Cardiac muscle cell (in vitro differentiated cells and primary cell): Measurements from ENCODE around the gene HSF5. TPM values are rescaled to one million over a fixed set of nuclear protein-coding genes. Genes with fewer than 3 reads are reported as not detected.

Source experiments
- DNase-seq, 2 donors: peaks; one replicate each; pipeline versions ENCODE4 v3.0.0 to v3.0.0-alpha.2; 2010 to 2017; ENCODE audit warnings: low read depth in 1 of 2, low spot score in 1 of 2
- H3K27ac ChIP-seq: fragments of 200-600 bp; sonication (generic); 2 replicates; pipeline ENCODE4 v1.5.1; 2016
- H3K27me3 ChIP-seq: fragments of 200-600 bp; sonication (generic); 2 replicates; pipeline ENCODE4 v1.6.0; 2016; ENCODE audit warnings: control low read depth
- H3K36me3 ChIP-seq: fragments of 200-600 bp; sonication (generic); 2 replicates; pipeline ENCODE4 v1.5.1; 2016; ENCODE audit warnings: control low read depth
- H3K4me1 ChIP-seq: fragments of 200-600 bp; sonication (generic); 2 replicates; pipeline ENCODE4 v1.8.1; 2017; ENCODE audit warnings: low read depth, mild to moderate bottlenecking, mixed run types
- H3K4me3 ChIP-seq: fragments of 200-600 bp; sonication (generic); 2 replicates; pipeline ENCODE4 v1.5.1; 2016; ENCODE audit warnings: mild to moderate bottlenecking
- H3K9me3 ChIP-seq: fragments of 200-600 bp; sonication (generic); 2 replicates; pipeline ENCODE4 v1.5.1; 2017; ENCODE audit warnings: low read depth, mild to moderate bottlenecking, control low read depth
- polyA plus RNA-seq: library from polyadenylated mRNA; unstranded; fragments of >200 nt; fragmentation: Nextera tagmentation; extraction: Ambion mirVana; gene quantifications from 2 replicates; pipeline ENCODE4 v1.2.1, GENCODE V29; 2016
- total RNA-seq: library from RNA; depleted of rRNA; stranded (reverse); fragments of >200 nt; gene quantifications from 2 replicates; pipeline ENCODE4 v1.2.3, GENCODE V29; 2016
- TF ChIP-seq, protein P1 (sequence below): IDR thresholded peaks from 2 replicates; pipeline ENCODE4 v1.5.1; 2012; ENCODE audit warnings: low read depth, mild to moderate bottlenecking, low read length

HSF5 gene
- total and polyA plus RNA-seq, 2 experiments from 2014 or later = 0.03 TPM; not detected in 1

DNA sequence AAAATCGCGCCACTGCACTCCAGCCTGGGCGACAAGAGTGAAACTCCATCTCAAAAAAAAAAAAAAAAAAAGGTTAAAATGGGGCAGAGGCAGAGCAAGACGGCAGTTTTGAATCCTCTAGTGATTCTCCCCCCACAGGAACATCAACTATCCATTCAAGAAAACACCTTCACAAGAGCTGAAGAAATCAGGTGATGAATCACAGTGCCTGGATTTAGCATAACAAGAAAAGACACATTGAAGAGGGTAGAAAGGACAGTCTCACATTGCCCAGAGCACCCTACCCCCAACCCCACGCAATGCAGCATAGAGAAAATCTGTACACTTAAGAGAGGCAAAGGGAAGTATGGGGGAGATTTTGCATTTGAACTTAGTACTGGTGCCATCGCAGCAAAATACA lies 42.1 kb downstream of the HSF5 start:
- H3K4me3 ChIP-seq = no peak overlapping the region
- no peak overlapping the region for H3K27ac ChIP-seq
- no peaks in the 10 kb centered on the region for H3K27me3 ChIP-seq
- H3K4me1 ChIP-seq = no peaks in the 10 kb centered on the region
- H3K36me3 ChIP-seq = no peaks in the 10 kb centered on the region
- H3K9me3 ChIP-seq = no peaks in the 10 kb centered on the region
- DNase-seq = no peak
- TF ChIP-seq, protein P1, sequence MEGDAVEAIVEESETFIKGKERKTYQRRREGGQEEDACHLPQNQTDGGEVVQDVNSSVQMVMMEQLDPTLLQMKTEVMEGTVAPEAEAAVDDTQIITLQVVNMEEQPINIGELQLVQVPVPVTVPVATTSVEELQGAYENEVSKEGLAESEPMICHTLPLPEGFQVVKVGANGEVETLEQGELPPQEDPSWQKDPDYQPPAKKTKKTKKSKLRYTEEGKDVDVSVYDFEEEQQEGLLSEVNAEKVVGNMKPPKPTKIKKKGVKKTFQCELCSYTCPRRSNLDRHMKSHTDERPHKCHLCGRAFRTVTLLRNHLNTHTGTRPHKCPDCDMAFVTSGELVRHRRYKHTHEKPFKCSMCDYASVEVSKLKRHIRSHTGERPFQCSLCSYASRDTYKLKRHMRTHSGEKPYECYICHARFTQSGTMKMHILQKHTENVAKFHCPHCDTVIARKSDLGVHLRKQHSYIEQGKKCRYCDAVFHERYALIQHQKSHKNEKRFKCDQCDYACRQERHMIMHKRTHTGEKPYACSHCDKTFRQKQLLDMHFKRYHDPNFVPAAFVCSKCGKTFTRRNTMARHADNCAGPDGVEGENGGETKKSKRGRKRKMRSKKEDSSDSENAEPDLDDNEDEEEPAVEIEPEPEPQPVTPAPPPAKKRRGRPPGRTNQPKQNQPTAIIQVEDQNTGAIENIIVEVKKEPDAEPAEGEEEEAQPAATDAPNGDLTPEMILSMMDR = no peak

GRCh38 chr17:58436805-58437239 lies 51.4 kb downstream of the HSF5 start:
- Histone ChIP-seq H3K27ac (no peak overlapping the region), H3K9me3 (no peaks in the 10 kb centered on the region), H3K4me1 (no peaks in the 10 kb centered on the region), H3K27me3 (peaks cover 5% of the 10 kb centered on the region), H3K4me3 (no peak overlapping the region), H3K36me3 (no peaks in the 10 kb centered on the region)
- TF ChIP-seq, protein P1 = no peak
- peak in 1 of 2 donors; percentile 47 for DNase-seq

- H3K27me3 ChIP-seq = peaks cover 11% of the 10 kb centered on the region
- no peaks in the 10 kb centered on the region for H3K36me3 ChIP-seq
- TF ChIP-seq, protein P1 = no peak
- DNase-seq = no peak
- H3K9me3 ChIP-seq = no peaks in the 10 kb centered on the region
- no peak overlapping the region for H3K27ac ChIP-seq
- no peaks in the 10 kb centered on the region for H3K4me1 ChIP-seq
- H3K4me3 ChIP-seq = no peak overlapping the region
These were observed 52.0 kb downstream of the HSF5 start for GRCh38 chr17:58436245-58436644.

DNA sequence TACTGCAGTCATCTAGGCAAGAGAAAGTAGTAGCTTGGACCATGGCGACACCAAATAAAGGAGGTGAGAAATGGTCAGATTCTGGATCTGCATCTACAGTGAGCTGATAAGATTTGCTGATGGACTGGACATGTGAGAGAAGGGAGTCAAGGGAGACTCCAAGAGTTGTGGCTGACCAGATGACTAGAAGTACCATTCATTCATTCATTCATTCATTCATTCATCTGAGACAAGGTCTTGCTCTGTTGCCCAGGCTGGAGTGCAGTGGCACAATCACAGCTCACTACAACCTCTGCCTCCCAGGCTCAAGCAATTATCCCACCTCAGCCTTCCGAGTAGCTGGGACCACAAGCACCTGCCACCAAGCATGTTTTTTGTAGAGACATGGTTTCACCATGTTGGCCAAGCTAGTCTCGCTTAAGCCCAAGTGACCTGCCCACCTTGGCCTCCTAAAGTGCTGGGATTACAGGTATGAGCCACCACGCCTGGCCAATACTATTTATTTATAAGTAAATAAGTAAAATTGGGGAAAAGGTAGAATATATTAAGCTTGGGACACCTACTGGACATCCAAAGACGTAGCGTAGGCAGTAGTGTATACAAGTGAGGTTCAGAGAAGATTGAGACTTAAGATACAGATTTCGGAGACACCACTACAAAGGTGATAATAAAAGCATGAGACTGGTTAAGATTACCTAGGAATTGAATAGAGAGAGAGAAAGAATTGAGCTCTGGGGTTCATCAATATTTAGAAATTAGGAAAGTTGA lies 55.2 kb downstream of the HSF5 start:
- Histone ChIP-seq H3K9me3 (no peaks in the 10 kb centered on the region), H3K27me3 (peaks cover 11% of the 10 kb centered on the region), H3K27ac (no peak overlapping the region), H3K36me3 (no peaks in the 10 kb centered on the region), H3K4me1 (no peaks in the 10 kb centered on the region), H3K4me3 (no peak overlapping the region)
- TF ChIP-seq, protein P1 = peak; percentile 4
- DNase-seq = no peak

DNA sequence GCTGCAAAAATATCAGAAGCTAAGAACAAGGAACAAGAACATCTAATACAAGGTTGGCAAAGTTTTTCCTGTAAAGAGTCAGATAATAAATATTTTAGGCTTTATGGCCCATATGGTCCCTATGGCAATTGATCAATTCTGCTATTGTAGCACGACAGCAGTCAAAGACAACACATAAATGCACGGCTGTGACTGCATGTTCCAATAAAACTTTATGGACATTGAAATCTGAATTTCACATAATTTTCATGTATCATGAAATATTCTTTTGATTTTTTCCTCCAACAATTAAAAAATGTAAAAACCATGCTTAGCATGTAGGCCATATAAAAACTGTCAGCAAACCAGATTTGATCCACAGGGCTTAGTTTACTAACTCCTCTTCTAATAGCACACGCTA lies 60.4 kb downstream of the HSF5 start:
- Histone ChIP-seq H3K4me3 (no peak overlapping the region), H3K27ac (no peak overlapping the region), H3K36me3 (no peaks in the 10 kb centered on the region), H3K4me1 (no peaks in the 10 kb centered on the region), H3K27me3 (peaks cover 11% of the 10 kb centered on the region), H3K9me3 (no peaks in the 10 kb centered on the region)
- TF ChIP-seq, protein P1 = no peak
- no peak for DNase-seq
